Endothelial cell of umbilical vein (primary cell): ENCODE results near the gene TXK. TPM values are rescaled to one million over a fixed set of nuclear protein-coding genes. Genes with fewer than 3 reads are reported as not detected.

Experiments
- BruUV-seq: library from RNA; stranded (reverse); fragments of 400-500 nt; replicated peaks from 2 replicates; lab custom pipeline; 2021; lab: Mats Ljungman, UMichigan
- CTCF ChIA-PET: fragments of 300-600, 350-600 bp; sonication (Branson Sonifier 250); formaldehyde crosslinking; loops from one replicate; lab custom pipeline; 2021; ENCODE audit warnings: antibody characterized with exemption, inconsistent platforms; lab: Charles Lee
- POLR2A ChIA-PET: fragments of 300-600, 350-600 bp; sonication (Branson Sonifier 250); formaldehyde crosslinking; loops from one replicate; lab custom pipeline; 2021; ENCODE audit warnings: antibody characterized with exemption, inconsistent platforms; lab: Charles Lee
- DNase-seq: peaks from one replicate; pipeline ENCODE4 v3.0.0-alpha.2; 2011; ENCODE audit warnings: low read depth, low spot score
- FAIRE-seq: peaks from 2 replicates; lab custom pipeline; 2011; peaks lifted over from hg19 to GRCh38; lab: Jason Lieb, UNC
- H2AFZ ChIP-seq: 2 replicates; pipeline ENCODE4 v1.6.0; 2012; ENCODE audit warnings: low read depth, low read length, control low read depth, inconsistent platforms
- H3K27ac ChIP-seq: 2 replicates; pipeline ENCODE4 v1.5.1; 2011; ENCODE audit warnings: low read depth, mild to moderate bottlenecking, control low read depth, low read length, moderate library complexity; ENCODE audit not compliant: insufficient read depth
- H3K27me3 ChIP-seq, 2 experiments: 2 replicates each; pipeline versions ENCODE4 v1.6.0 to v1.6.1; 2011; ENCODE audit warnings: low read length in 2 of 2, mixed read lengths in 1 of 2; ENCODE audit not compliant: control insufficient read depth in 2 of 2, insufficient read depth in 2 of 2
- H3K36me3 ChIP-seq, 2 experiments: 2 replicates in 1 of 2; 3 replicates in 1 of 2; pipeline ENCODE4 v1.5.1; 2011; ENCODE audit warnings: low read length in 2 of 2, mild to moderate bottlenecking in 1 of 2, moderate library complexity in 1 of 2; ENCODE audit not compliant: control insufficient read depth in 2 of 2, insufficient read depth in 2 of 2; ENCODE audit errors: extremely low read depth in 1 of 2
- H3K4me1 ChIP-seq: 3 replicates; pipeline ENCODE4 v1.5.1; 2011; ENCODE audit warnings: mild to moderate bottlenecking, low read length; ENCODE audit not compliant: control insufficient read depth, insufficient read depth; ENCODE audit errors: extremely low read depth
- H3K4me2 ChIP-seq: 2 replicates; pipeline ENCODE4 v1.6.1; 2011; ENCODE audit warnings: low read length, control low read depth, mixed read lengths; ENCODE audit not compliant: insufficient read depth
- H3K4me3 ChIP-seq, 3 experiments: fragments of 200-600 bp in 1 of 3; sonication (generic), shearing (Covaris generic) in 1 of 3; replicated peaks in 1 of 3; 2 replicates each; pipeline ENCODE4 v1.5.1; 2011 to 2016; ENCODE audit warnings: control low read depth in 3 of 3, low read length in 3 of 3, mild to moderate bottlenecking in 2 of 3, inconsistent platforms in 1 of 3, low read depth in 1 of 3, moderate library complexity in 1 of 3; ENCODE audit not compliant: insufficient read depth in 1 of 3
- H3K79me2 ChIP-seq: 2 replicates; pipeline ENCODE4 v1.6.0; 2012; ENCODE audit warnings: low read length, inconsistent platforms; ENCODE audit not compliant: control insufficient read depth, insufficient read depth
- H3K9ac ChIP-seq: replicated peaks from 2 replicates; pipeline ENCODE3; 2011; ENCODE audit warnings: low read length, control low read depth; ENCODE audit not compliant: insufficient read depth; ENCODE audit errors: extremely low read depth
- H3K9me1 ChIP-seq: replicated peaks from 3 replicates; pipeline ENCODE4 v1.6.0; 2011; ENCODE audit warnings: mild to moderate bottlenecking, low read length; ENCODE audit not compliant: control insufficient read depth, insufficient read depth; ENCODE audit errors: extremely low read depth
- H3K9me3 ChIP-seq: replicated peaks from 2 replicates; pipeline ENCODE4 v1.5.1; 2012; ENCODE audit warnings: low read length, inconsistent platforms; ENCODE audit not compliant: control insufficient read depth, insufficient read depth
- H4K20me1 ChIP-seq: replicated peaks from 2 replicates; pipeline ENCODE3; 2011; ENCODE audit warnings: mild to moderate bottlenecking, low read length; ENCODE audit not compliant: control insufficient read depth, insufficient read depth; ENCODE audit errors: extremely low read depth
- CTCF ChIP-seq, 2 donors: IDR thresholded peaks; 1 replicate in 1 of 2; 2 replicates in 1 of 2; pipeline ENCODE4 v1.5.1; 2011; ENCODE audit warnings: low read length in 2 of 2, mild to moderate bottlenecking in 2 of 2, moderate library complexity in 2 of 2, control low read depth in 1 of 2, inconsistent platforms in 1 of 2, low read depth in 1 of 2; ENCODE audit not compliant: insufficient read depth in 1 of 2; ENCODE audit errors: extremely low read depth in 1 of 2
- EZH2 ChIP-seq: IDR thresholded peaks from 2 replicates; pipeline ENCODE4 v1.6.1; 2012; ENCODE audit warnings: borderline replicate concordance, low read depth, mild to moderate bottlenecking, moderate library complexity, low read length, inconsistent platforms; ENCODE audit not compliant: severe bottlenecking
- FOS ChIP-seq: IDR thresholded peaks from 2 replicates; pipeline ENCODE4 v1.6.1; 2011; ENCODE audit warnings: mild to moderate bottlenecking, low read length, moderate library complexity, borderline replicate concordance; ENCODE audit not compliant: insufficient read depth
- GATA2 ChIP-seq: IDR thresholded peaks from 2 replicates; pipeline ENCODE4 v1.7.0; 2011; ENCODE audit warnings: low read depth, mild to moderate bottlenecking, moderate library complexity, mixed read lengths, low read length; ENCODE audit not compliant: insufficient read length, insufficient read depth
- JUN ChIP-seq: IDR thresholded peaks from 2 replicates; pipeline ENCODE4 v1.6.1; 2011; ENCODE audit warnings: borderline replicate concordance, low read depth; ENCODE audit not compliant: insufficient read length, insufficient read depth
- MAX ChIP-seq: IDR thresholded peaks from 2 replicates; pipeline ENCODE4 v1.6.1; 2011; ENCODE audit not compliant: insufficient read depth, insufficient read length
- POLR2A ChIP-seq: IDR thresholded peaks from 2 replicates; pipeline ENCODE4 v1.6.1; 2012; ENCODE audit warnings: low read depth, mild to moderate bottlenecking, control low read depth, low read length
- POLR2AphosphoS5 ChIP-seq: IDR thresholded peaks from 2 replicates; pipeline ENCODE4 v1.6.1; 2012; ENCODE audit warnings: low read depth, mild to moderate bottlenecking, control low read depth, low read length, moderate library complexity; ENCODE audit not compliant: insufficient read depth
- dilution Hi-C: fragments of 300-500 bp; cut with MboI; formaldehyde crosslinking; loops from one replicate; pipeline ENCODE4 v1.15.0; 2019; ENCODE audit warnings: low sequenced_read_pairs; ENCODE audit not compliant: extremely low pct_ligation_motif_present
- intact Hi-C: fragments of 100-400 bp; cut with micrococcal nuclease; formaldehyde crosslinking; loops from one replicate; pipeline ENCODE4 v1.10.0; 2022
- polyA plus RNA-seq, 4 experiments: library from polyadenylated mRNA; depleted of rRNA in 3 of 4; stranded (reverse) in 3 of 4; unstranded in 1 of 4; fragments of >200 nt; gene quantifications; 2 replicates each; pipeline versions ENCODE4 v1.2.1 to v1.2.3, GENCODE V29; 2011 to 2012; ENCODE audit warnings: missing spikeins in 1 of 4
- total RNA-seq: library from RNA; stranded (reverse); gene quantifications from 2 replicates; pipeline ENCODE4 v1.2.3, GENCODE V29; 2021

The TXK gene
- total and polyA plus RNA-seq, 2 donors (not counting 3 experiments of a cell fraction or from before 2014, with no cell fraction given), result 0.26 to 0.97 TPM

GRCh38 chr4:48152259-48152658 is 18.2 kb upstream of the TXK start:
- dilution Hi-C loops, result no loop called here
- POLR2A ChIA-PET, result no interaction called here

More at GRCh38 chr4:48152259-48152658, 18.2 kb upstream of the TXK start:
- Histone ChIP-seq H3K79me2 (no peaks in the 10 kb centered on the region), H2AFZ (no peak overlapping the region), H3K9ac (no peak overlapping the region), H4K20me1 (no peaks in the 10 kb centered on the region), H3K36me3 (no peaks in the 10 kb centered on the region), H3K27me3 (peaks cover 0 to 4% of the 10 kb centered on the region in 2 experiments), H3K9me1 (no peaks in the 10 kb centered on the region), H3K4me3 (no peak overlapping the region), H3K9me3 (no peaks in the 10 kb centered on the region), H3K4me1 (no peaks in the 10 kb centered on the region), H3K27ac (no peak overlapping the region), H3K4me2 (no peak overlapping the region)
- BruUV-seq, result no TSS peak
- CTCF ChIA-PET, result no interaction called here
- DNase-seq (no peak), FAIRE-seq (no peak)
- TF ChIP-seq FOS (no peak), MAX (no peak), CTCF (IDR thresholded peaks at IDR 0.05; ENCODE audit: extremely low read depth in 1 of 2, insufficient read depth in 1 of 2, low read depth in 1 of 2, low read length in 2 of 2) (no peak), POLR2AphosphoS5 (no peak), EZH2 (no peak), GATA2 (no peak), JUN (no peak), POLR2A (no peak)
- intact Hi-C loops, result no loop called here
